Skeletal muscle satellite cell (primary cell): ENCODE measurements around the gene RAPGEF4.

Experiments used
- H3K27me3 ChIP-seq: 2 replicates; pipeline ENCODE4 v1.7.0; 2013; ENCODE audit warnings: low read length; ENCODE audit not compliant: control insufficient read depth, insufficient read depth
- H3K36me3 ChIP-seq: 2 replicates; pipeline ENCODE4 v1.7.0; 2013; ENCODE audit warnings: mild to moderate bottlenecking, control low read depth, low read length; ENCODE audit not compliant: insufficient read depth
- H3K4me1 ChIP-seq: 2 replicates; pipeline ENCODE4 v1.7.0; 2013; ENCODE audit warnings: low read length; ENCODE audit not compliant: control insufficient read depth, insufficient read depth
- H3K4me2 ChIP-seq: 2 replicates; pipeline ENCODE4 v1.7.0; 2013; ENCODE audit warnings: mild to moderate bottlenecking, low read length
- H3K4me3 ChIP-seq: 2 replicates; pipeline ENCODE4 v1.7.0; 2013; ENCODE audit warnings: low read length
- H3K9ac ChIP-seq: 2 replicates; pipeline ENCODE4 v1.7.0; 2013; ENCODE audit warnings: mild to moderate bottlenecking, low read depth, low read length, moderate library complexity
- H3K9me3 ChIP-seq: replicated peaks from 2 replicates; pipeline ENCODE4 v1.7.0; 2013; ENCODE audit warnings: mild to moderate bottlenecking, control low read depth, low read length

The RAPGEF4 gene

DNA sequence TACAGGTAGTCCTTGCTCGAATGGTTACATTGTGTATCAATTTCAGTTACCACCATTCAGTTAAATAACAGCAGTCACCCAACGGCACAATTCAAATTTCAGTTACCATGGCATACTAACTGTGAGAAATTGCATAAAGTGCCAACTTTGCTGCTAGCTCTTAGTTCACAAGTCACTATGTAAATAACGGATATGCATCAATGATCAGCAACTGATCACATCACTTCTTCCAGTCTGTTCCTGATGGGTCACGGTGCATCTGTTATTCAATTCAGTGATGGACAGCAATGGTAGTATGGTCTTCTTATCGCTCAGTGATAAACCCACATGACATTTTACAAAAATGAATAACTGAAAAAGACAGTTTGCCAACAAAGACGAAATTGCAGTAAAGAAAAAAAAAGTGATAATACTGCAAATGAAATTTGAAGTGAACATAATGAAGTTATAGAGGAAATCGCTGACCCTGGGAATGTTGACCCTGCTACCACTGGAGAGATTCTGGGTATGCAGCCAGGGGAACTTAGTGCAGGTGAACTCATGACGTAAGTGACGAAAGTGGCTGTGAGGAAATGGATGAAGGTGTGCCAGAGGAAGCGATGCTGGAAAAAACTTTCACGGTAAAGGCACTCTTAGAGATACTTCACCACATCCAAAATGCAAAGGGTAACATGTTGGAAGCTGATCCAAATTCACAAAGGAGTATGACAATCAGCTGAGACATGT lies 25.9 kb upstream of the RAPGEF4 start:
- no peak overlapping the region for H3K4me3 ChIP-seq
- peaks cover 8% of the 10 kb centered on the region for H3K4me1 ChIP-seq
- no peaks in the 10 kb centered on the region for H3K36me3 ChIP-seq
- H3K9ac ChIP-seq, result no peak overlapping the region
- no peak overlapping the region for H3K4me2 ChIP-seq
- H3K27me3 ChIP-seq, result peaks cover 50% of the 10 kb centered on the region
- H3K9me3 ChIP-seq, result no peaks in the 10 kb centered on the region

DNA sequence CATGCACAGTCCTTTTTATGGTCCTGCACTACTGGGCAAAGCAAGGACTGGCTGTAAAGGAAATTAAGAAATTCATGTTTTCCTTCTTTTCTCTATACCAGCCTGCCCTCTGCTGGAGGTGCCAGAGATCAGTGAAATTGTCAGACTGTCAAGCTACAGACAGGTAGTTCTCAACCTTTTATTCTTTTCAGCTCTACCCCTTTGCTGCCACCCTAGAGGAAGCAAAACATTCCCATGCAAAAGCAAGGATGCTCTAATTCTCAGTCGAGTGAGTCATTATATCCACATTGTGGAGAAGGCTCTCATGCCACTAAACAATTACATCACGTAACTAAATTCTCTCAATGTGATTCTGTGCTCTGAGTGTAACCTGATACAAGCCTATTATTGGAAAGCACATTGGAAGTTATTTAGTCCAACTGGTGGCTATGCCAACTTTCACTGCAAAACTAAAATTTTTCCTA lies 25.0 kb upstream of the RAPGEF4 start:
- peaks cover 47% of the 10 kb centered on the region for H3K27me3 ChIP-seq
- H3K4me1 ChIP-seq, result peaks cover 8% of the 10 kb centered on the region
- H3K9ac ChIP-seq, result no peak overlapping the region
- no peaks in the 10 kb centered on the region for H3K9me3 ChIP-seq
- no peaks in the 10 kb centered on the region for H3K36me3 ChIP-seq
- no peak overlapping the region for H3K4me3 ChIP-seq
- H3K4me2 ChIP-seq, result no peak overlapping the region

DNA sequence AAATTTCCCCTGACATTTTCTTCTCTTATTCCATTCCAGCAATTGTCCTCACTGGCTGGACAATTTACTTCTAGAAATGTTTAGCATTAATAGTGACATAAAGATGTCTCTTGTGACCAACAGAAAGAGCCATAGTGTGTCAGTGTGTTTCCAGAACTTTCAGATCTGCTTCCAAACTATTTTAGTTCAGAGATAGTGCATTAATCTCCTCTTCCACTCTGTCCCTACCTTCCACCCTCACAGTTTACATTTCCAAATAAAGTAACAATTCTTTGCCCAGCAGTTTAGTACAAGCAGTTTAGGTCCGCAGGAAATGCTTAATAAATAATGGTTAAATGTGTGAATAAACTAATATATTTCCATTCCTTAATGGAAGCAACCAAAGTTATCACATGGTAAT lies 24.5 kb upstream of the RAPGEF4 start:
- Histone ChIP-seq H3K27me3 (peaks cover 51% of the 10 kb centered on the region), H3K4me3 (no peak overlapping the region), H3K4me2 (no peak overlapping the region)

DNA sequence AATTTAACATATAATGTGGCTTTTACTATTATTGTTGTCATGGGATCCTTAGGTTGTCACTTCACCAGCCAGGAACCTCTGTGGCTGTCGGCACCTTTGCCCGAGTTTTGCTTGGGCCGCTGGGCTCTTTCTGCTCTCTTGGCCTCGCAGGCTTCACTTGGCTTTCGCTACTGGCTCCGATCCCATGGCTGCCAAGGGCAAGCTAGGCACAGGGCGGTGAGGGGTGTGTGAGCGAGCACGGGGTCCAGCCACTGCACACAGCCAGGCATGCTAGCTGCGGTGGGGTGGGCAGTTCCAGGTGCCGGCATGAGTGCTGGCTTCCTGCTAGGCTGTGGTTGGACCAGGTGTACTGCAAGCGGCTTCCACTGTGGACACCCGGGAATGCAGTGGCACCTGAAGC lies 23.4 kb upstream of the RAPGEF4 start:
- Histone ChIP-seq H3K9ac (no peak overlapping the region), H3K27me3 (peaks cover 43% of the 10 kb centered on the region), H3K4me1 (peaks cover 8% of the 10 kb centered on the region), H3K4me3 (no peak overlapping the region), H3K4me2 (no peak overlapping the region), H3K36me3 (no peaks in the 10 kb centered on the region), H3K9me3 (no peaks in the 10 kb centered on the region)

More for the DNA sequence above, 24.5 kb upstream of the RAPGEF4 start:
- H3K36me3 ChIP-seq, result no peaks in the 10 kb centered on the region
- peaks cover 8% of the 10 kb centered on the region for H3K4me1 ChIP-seq
- no peaks in the 10 kb centered on the region for H3K9me3 ChIP-seq
- H3K9ac ChIP-seq, result no peak overlapping the region

DNA sequence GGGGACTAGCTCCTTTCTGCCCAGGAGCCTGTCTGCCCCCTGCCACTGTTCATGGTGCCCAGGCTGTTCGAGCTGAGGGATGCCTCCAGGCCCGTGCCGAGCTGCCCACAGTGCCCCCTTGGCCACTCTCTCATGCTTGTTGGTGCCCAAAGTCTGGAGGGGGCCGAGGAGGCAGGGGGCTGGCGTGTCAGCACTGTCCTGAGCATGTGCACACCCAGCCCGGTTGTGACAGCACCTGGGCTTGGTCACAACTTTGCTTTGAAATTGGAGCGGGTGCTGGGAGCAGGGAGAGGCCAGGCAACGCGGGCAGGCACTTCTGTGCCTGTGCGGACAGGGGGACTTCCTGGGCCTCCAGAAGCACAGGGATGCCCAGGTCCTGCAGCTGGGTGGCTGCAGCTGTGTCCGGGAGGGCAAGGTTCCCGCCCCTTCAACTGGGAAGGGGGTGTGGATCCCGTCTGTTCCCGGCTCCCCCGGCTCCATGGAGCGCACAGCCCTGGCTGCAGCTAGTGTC lies 22.2 kb upstream of the RAPGEF4 start:
- Histone ChIP-seq H3K4me3 (no peak overlapping the region), H3K9ac (no peak overlapping the region), H3K9me3 (no peaks in the 10 kb centered on the region), H3K27me3 (peaks cover 31% of the 10 kb centered on the region), H3K4me2 (no peak overlapping the region), H3K36me3 (no peaks in the 10 kb centered on the region), H3K4me1 (peaks cover 8% of the 10 kb centered on the region)

DNA sequence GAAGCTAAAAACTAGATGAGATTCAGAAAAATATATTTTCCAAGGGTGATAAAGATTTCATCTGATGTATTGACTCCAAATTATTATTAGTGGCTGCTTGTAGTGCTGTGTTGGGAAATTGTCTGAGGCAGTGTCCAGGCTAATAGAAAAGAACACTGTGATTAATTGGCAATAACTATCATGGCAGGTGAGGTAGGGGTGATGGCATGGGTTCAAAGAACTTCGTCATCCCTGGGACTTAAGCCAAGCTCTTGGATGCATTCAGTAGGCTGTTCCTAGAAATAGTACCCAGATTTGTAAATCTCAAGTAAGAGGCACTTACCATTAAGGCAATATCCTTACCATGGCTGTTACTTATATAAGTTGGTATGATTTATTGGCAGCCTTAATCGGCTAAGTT lies 13.2 kb upstream of the RAPGEF4 start:
- no peak overlapping the region for H3K4me2 ChIP-seq
- no peaks in the 10 kb centered on the region for H3K4me1 ChIP-seq
- H3K4me3 ChIP-seq, result no peak overlapping the region
- no peaks in the 10 kb centered on the region for H3K9me3 ChIP-seq
- no peaks in the 10 kb centered on the region for H3K36me3 ChIP-seq
- no peak overlapping the region for H3K9ac ChIP-seq
- H3K27me3 ChIP-seq, result peaks cover 3% of the 10 kb centered on the region

DNA sequence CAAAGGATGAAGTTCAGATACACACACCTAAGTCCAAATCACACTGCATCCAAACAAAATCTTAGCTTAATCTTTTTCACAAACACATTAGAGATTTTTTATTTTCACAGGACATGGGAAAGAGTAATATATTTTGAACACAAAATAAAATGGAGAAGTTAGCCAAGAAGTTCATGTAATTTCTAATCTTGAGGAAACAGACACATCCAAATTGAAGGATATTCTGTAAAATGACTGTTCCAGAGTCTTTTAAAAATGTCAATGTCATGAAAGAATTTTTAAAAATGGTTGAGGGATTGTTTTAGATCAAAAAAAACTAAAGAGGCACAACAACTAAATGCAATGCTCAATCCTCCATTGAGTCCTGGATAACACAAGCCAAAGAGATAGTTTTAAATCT lies 12.4 kb upstream of the RAPGEF4 start:
- Histone ChIP-seq H3K9me3 (no peaks in the 10 kb centered on the region), H3K9ac (no peak overlapping the region), H3K4me3 (no peak overlapping the region), H3K27me3 (peaks cover 3% of the 10 kb centered on the region), H3K4me2 (no peak overlapping the region), H3K36me3 (no peaks in the 10 kb centered on the region), H3K4me1 (no peaks in the 10 kb centered on the region)

DNA sequence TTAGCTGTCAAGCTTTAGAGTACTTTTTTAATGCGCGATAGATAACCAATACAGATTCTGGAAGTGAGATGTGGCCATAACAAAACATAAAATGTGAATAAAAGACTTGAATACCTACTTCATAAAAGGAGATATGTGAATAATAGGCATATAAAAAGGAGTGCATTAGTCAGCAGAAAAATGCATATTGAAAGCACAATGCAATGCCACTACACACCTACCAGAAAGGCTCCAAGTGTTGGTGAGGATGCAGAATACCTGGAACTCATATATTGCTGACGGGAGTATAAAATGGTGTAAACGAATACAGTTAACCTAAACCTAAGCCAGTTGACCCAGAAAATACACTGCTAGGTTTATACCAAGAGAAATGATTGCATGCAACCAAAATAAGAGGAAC lies 10.9 kb upstream of the RAPGEF4 start:
- H3K9ac ChIP-seq, result no peak overlapping the region
- H3K4me1 ChIP-seq, result no peaks in the 10 kb centered on the region
- H3K27me3 ChIP-seq, result peaks cover 3% of the 10 kb centered on the region
- no peak overlapping the region for H3K4me2 ChIP-seq
- H3K4me3 ChIP-seq, result no peak overlapping the region
- no peaks in the 10 kb centered on the region for H3K9me3 ChIP-seq
- no peaks in the 10 kb centered on the region for H3K36me3 ChIP-seq

DNA sequence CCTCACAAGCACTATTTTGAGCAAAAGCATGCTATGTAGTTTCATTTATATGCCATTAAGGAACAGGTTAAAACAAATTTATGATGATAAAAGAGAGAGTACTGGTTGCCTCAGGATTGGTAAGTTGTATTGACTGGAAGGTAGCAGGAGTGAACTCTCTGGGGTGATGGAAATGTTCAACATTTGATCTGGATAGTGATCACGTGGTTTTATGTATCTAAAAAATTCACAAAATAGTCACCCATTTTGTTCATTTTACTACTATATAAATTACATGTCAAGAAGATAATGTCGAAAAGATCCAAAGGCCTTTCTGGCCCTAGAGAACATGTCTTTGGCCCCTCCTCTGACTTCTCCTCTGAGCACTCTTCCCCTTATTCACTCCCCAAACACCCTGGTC lies 10.4 kb upstream of the RAPGEF4 start:
- Histone ChIP-seq H3K4me3 (no peak overlapping the region), H3K4me1 (no peaks in the 10 kb centered on the region), H3K9ac (no peak overlapping the region), H3K4me2 (no peak overlapping the region), H3K36me3 (no peaks in the 10 kb centered on the region), H3K27me3 (peaks cover 4% of the 10 kb centered on the region), H3K9me3 (no peaks in the 10 kb centered on the region)

DNA sequence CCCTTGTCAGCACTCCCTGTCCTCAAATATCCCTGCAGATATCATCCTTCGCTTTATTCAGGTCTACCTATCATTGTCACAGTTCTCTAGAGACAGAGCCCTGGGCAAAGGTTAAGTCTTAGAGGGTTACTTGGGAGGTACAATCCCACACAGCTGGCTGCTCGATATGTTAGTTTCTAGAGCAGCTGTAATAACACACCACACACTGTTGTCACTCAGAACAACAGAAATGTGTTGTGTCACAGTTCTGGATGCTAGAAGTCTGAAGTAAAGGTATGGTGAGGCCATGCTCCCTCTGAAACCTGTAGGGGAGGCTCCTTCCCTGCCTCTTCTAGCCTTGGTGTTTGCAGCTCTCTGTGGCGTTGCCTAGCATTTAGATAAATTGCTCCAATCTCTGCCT lies 9.9 kb upstream of the RAPGEF4 start:
- H3K27me3 ChIP-seq, result peaks cover 7% of the 10 kb centered on the region
- no peak overlapping the region for H3K9ac ChIP-seq
- H3K9me3 ChIP-seq, result no peaks in the 10 kb centered on the region
- H3K36me3 ChIP-seq, result no peaks in the 10 kb centered on the region
- no peaks in the 10 kb centered on the region for H3K4me1 ChIP-seq
- no peak overlapping the region for H3K4me3 ChIP-seq
- H3K4me2 ChIP-seq, result no peak overlapping the region

DNA sequence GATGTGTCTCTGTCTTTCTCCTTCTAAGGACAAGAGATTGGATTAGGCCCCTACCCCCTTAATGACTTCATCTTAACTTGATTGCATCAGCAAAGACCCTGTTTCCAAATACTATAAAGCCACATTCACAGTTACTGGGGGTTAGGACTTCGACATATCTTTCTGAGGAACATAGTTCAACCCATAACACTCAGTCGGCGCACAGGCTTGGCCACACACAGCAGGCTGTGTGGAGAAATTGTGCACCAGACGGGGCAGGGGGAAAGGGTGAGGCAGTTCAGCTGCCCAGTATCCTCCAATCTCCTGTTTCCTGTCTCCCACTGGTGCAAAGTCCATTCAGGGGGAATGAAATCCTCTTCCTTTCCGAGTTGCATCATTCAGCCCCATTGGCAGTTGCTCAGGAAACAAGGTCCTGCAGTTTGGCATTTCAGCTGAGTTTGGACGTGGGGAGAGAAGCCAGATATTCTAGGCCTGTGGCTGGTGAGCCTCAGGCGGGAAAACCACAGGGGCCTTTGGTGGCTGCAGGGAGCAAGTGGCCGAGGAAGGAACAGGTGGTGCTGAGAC lies 9.4 kb upstream of the RAPGEF4 start:
- H3K36me3 ChIP-seq, result no peaks in the 10 kb centered on the region
- no peak overlapping the region for H3K4me2 ChIP-seq
- no peaks in the 10 kb centered on the region for H3K4me1 ChIP-seq
- no peaks in the 10 kb centered on the region for H3K9me3 ChIP-seq
- no peak overlapping the region for H3K4me3 ChIP-seq
- no peak overlapping the region for H3K9ac ChIP-seq
- H3K27me3 ChIP-seq, result peaks cover 7% of the 10 kb centered on the region

DNA sequence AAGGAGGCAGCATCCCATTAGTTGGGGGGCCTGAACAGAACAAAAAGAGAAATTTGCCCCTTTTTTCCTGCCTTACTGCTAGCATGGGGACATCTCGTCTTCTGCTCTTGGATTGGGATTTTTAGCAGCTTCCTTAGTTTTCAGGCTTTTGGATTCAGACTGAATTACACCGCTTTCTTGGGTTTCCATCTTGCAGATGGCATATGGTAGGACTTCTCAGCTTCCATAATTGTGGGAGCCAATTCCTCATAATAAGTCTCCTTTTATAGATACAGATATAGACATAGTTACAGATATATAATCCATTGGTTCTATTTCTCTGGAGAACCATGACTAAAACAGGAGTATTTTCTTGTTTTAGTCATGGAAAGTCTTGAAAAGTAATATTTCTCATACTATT lies 5.2 kb upstream of the RAPGEF4 start:
- Histone ChIP-seq H3K27me3 (peaks cover 28% of the 10 kb centered on the region), H3K9me3 (no peaks in the 10 kb centered on the region), H3K4me2 (no peak overlapping the region), H3K4me1 (no peaks in the 10 kb centered on the region), H3K4me3 (no peak overlapping the region), H3K9ac (no peak overlapping the region), H3K36me3 (no peaks in the 10 kb centered on the region)
